Measurements from ENCODE around the gene SRPK1.
"Not testable (repeated sequence)": the region's sequence is repeated elsewhere in the genome, so short reads cannot be mapped to it uniquely, and the experiment has no call there.

The SRPK1 gene

DNA sequence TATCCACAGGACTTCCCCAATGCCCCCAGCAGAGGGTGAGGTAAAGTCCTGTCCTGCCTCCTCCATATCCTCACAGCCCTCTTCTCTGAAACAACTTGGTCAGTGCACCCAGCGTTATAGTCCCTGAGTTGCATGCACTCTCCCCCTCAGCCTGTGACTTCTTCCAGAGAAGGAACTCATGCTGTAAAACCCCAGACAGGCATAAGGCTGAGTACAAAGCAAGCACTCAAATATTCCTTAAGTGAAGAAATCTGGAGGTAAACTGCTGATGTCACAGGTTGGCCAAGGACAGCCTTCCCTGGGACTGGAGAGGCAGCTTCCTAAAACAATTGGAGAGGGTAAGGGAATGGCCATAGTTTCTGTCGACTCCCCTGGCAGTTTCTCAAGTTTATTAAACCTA is 12.9 kb upstream of the SRPK1 start:
- ATAC-seq = no peak
- TF ChIP-seq GLIS3 (CRISPR knock-in tag; IDR thresholded peaks at IDR 0.05) (no peak), OSR1 (CRISPR knock-in tag; IDR thresholded peaks at IDR 0.05) (no peak), TOX (CRISPR knock-in tag; IDR thresholded peaks at IDR 0.05; ENCODE audit: borderline replicate concordance) (no peak), ZNF70 (CRISPR knock-in tag; IDR thresholded peaks at IDR 0.05) (no peak), PPARA (CRISPR knock-in tag; IDR thresholded peaks at IDR 0.05; ENCODE audit: borderline replicate concordance) (no peak)

DNA sequence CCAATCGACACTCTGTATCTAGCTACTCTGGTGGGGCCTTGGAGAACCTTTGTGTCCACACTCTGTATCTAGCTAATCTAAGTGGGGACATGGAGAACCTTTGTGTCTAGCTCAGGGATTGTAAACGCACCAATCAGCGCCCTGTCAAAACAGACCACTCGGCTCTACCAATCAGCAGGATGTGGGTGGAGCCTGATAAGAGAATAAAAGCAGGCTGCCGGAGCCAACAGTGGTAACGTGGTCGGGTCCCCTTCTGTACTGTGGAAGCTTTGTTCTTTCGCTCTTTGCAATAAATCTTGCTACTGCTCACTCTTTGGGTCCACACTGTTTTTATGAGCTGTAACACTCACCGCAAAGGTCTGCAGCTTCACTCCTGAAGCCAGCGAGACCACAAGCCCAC is 11.0 kb upstream of the SRPK1 start:
- ATAC-seq = not testable (repeated sequence)

DNA sequence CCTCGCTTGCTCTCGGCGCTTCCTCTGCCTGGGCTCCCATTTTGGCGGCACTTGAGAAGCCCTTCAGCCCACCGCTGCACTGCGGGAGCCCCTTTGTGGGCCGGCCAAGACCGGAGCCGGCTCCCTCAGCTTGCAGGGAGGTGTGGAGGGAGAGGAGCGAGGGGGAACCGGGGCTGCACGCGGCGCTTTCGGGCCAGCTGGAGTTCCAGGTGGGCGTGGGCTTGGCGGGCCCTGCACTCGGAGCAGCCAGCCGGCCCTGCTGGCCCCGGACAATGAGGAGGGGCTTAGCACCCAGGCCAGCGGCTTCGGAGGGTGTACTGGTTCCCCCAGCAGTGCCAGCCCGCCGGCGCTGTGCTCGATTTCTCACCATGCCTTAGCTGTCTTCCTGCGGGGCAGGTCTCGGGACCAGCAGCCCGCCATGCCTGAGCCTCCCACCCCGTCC is 10.2 kb upstream of the SRPK1 start:
- no peak for ATAC-seq
- TF ChIP-seq CSDC2 (CRISPR knock-in tag; IDR thresholded peaks at IDR 0.05) (no peak), ZFP3 (CRISPR knock-in tag; IDR thresholded peaks at IDR 0.05) (no peak), SNAI2 (CRISPR knock-in tag; IDR thresholded peaks at IDR 0.05) (no peak), RARB (CRISPR knock-in tag; IDR thresholded peaks at IDR 0.05) (no peak)

DNA sequence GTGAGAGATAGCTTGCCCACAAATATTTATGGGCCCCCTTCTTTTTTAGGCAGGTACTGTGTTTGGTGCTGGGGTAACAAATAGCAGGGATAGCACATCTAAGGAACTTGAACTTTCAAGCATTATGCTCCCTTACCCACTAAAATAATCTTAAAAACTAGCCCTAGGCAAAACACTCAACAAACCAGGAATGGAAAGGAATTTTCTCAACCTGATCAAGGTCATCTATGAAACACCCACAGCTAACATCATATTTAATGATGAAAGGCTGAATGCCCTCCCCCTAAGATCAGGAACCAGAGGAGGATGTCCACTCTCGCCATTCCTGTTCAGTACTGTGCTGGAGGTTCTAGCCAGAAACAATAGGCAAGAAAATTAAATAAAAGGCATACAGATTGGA is 8.7 kb upstream of the SRPK1 start:
- TF ChIP-seq CSDC2 (CRISPR knock-in tag; IDR thresholded peaks at IDR 0.05) (no peak), ZC3H10 (CRISPR knock-in tag; IDR thresholded peaks at IDR 0.05) (no peak), ZFP30 (CRISPR knock-in tag; IDR thresholded peaks at IDR 0.05) (no peak), TSHZ2 (CRISPR knock-in tag; IDR thresholded peaks at IDR 0.05) (no peak), ZNF70 (CRISPR knock-in tag; IDR thresholded peaks at IDR 0.05) (no peak), TCF4 (CRISPR knock-in tag; IDR thresholded peaks at IDR 0.05; ENCODE audit: borderline replicate concordance) (no peak), POU6F1 (CRISPR knock-in tag; IDR thresholded peaks at IDR 0.05; ENCODE audit: borderline replicate concordance, low read depth) (no peak), ZFP3 (CRISPR knock-in tag; IDR thresholded peaks at IDR 0.05) (no peak), SNAI2 (CRISPR knock-in tag; IDR thresholded peaks at IDR 0.05) (no peak), PATZ1 (CRISPR knock-in tag; IDR thresholded peaks at IDR 0.05; ENCODE audit: borderline replicate concordance) (no peak), ZNF8 (CRISPR knock-in tag; IDR thresholded peaks at IDR 0.05) (no peak)
- TF ChIP-seq, protein P1, sequence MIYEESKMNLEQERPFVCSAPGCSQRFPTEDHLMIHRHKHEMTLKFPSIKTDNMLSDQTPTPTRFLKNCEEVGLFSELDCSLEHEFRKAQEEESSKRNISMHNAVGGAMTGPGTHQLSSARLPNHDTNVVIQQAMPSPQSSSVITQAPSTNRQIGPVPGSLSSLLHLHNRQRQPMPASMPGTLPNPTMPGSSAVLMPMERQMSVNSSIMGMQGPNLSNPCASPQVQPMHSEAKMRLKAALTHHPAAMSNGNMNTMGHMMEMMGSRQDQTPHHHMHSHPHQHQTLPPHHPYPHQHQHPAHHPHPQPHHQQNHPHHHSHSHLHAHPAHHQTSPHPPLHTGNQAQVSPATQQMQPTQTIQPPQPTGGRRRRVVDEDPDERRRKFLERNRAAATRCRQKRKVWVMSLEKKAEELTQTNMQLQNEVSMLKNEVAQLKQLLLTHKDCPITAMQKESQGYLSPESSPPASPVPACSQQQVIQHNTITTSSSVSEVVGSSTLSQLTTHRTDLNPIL (CRISPR knock-in tag; IDR thresholded peaks at IDR 0.05; ENCODE audit: low read depth) = no peak
- ATAC-seq = no peak

GRCh38 chr6:35926509-35927215 is 5.8 kb upstream of the SRPK1 start:
- no peak for ATAC-seq
- TF ChIP-seq ESRRG (CRISPR knock-in tag; IDR thresholded peaks at IDR 0.05) (no peak), TSHZ2 (CRISPR knock-in tag; IDR thresholded peaks at IDR 0.05) (no peak), TCF4 (CRISPR knock-in tag; IDR thresholded peaks at IDR 0.05; ENCODE audit: borderline replicate concordance) (no peak), SNAI2 (CRISPR knock-in tag; IDR thresholded peaks at IDR 0.05) (no peak), ZFP3 (CRISPR knock-in tag; IDR thresholded peaks at IDR 0.05) (no peak), BACH2 (CRISPR knock-in tag; IDR thresholded peaks at IDR 0.05; ENCODE audit: borderline replicate concordance) (no peak), ZNF8 (CRISPR knock-in tag; IDR thresholded peaks at IDR 0.05) (no peak), CSDC2 (CRISPR knock-in tag; IDR thresholded peaks at IDR 0.05) (no peak), ZC3H10 (CRISPR knock-in tag; IDR thresholded peaks at IDR 0.05) (no peak), GLIS3 (CRISPR knock-in tag; IDR thresholded peaks at IDR 0.05) (no peak), ISL1 (CRISPR knock-in tag; IDR thresholded peaks at IDR 0.05) (no peak), ZNF70 (CRISPR knock-in tag; IDR thresholded peaks at IDR 0.05) (no peak), TOX (CRISPR knock-in tag; IDR thresholded peaks at IDR 0.05; ENCODE audit: borderline replicate concordance) (no peak), RARB (CRISPR knock-in tag; IDR thresholded peaks at IDR 0.05) (no peak), ZFP30 (CRISPR knock-in tag; IDR thresholded peaks at IDR 0.05) (no peak)
- TF ChIP-seq, protein P1 (CRISPR knock-in tag; IDR thresholded peaks at IDR 0.05; ENCODE audit: low read depth) = no peak
